ENCODE results near the gene ZNF385D. TPM values are rescaled to one million over a fixed set of nuclear protein-coding genes. Genes with fewer than 3 reads are reported as not detected.

ZNF385D gene
- total and polyA plus RNA-seq, 2 experiments from 2014 or later, result 2.7 to 12.3 TPM

GRCh38 chr3:21417991-21418390, 333.0 kb downstream of the ZNF385D start (continued):
- no peak for TF ChIP-seq ETS1 (IDR thresholded peaks at IDR 0.05)
- no peak for TF ChIP-seq REST (IDR thresholded peaks at IDR 0.05; ENCODE audit: unreplicated experiment)
- no peak for TF ChIP-seq JUNB (IDR thresholded peaks at IDR 0.05; ENCODE audit: unreplicated experiment)
- TF ChIP-seq ZNF114 (CRISPR knock-in tag; IDR thresholded peaks at IDR 0.05), result no peak

GRCh38 chr3:21414506-21414905, 336.5 kb downstream of the ZNF385D start:
- no peaks in the 10 kb centered on the region for H3K27me3 Mint-ChIP-seq (ENCODE audit: insufficient read depth, low read depth, poor library complexity)
- H3K27ac Mint-ChIP-seq, result no peak overlapping the region
- no peak for TF ChIP-seq CTCF (conservative IDR thresholded peaks at IDR 0.05; ENCODE audit: low read depth in 2 of 2)
- TF ChIP-seq ZNF331 (CRISPR knock-in tag; IDR thresholded peaks at IDR 0.05; ENCODE audit: low read depth), result no peak
- TF ChIP-seq CREB1 (CRISPR knock-in tag; IDR thresholded peaks at IDR 0.05; ENCODE audit: low read depth), result no peak
- TF ChIP-seq EZH2 (IDR thresholded peaks at IDR 0.05; ENCODE audit: low read depth, unreplicated experiment), result no peak
- no peak for TF ChIP-seq ZNF114 (CRISPR knock-in tag; IDR thresholded peaks at IDR 0.05)
- no peak for TF ChIP-seq NANOG (IDR thresholded peaks at IDR 0.05; ENCODE audit: borderline replicate concordance)
- TF ChIP-seq ETS1 (IDR thresholded peaks at IDR 0.05), result no peak
- TF ChIP-seq POLR2AphosphoS5 (IDR thresholded peaks at IDR 0.05; ENCODE audit: low read depth), result no peak
- TF ChIP-seq ZNF462 (CRISPR knock-in tag; IDR thresholded peaks at IDR 0.05), result no peak
- TF ChIP-seq JUNB (IDR thresholded peaks at IDR 0.05; ENCODE audit: unreplicated experiment), result no peak
- no peak for TF ChIP-seq STAT1 (IDR thresholded peaks at IDR 0.05; ENCODE audit: unreplicated experiment)

More at GRCh38 chr3:21414506-21414905, 336.5 kb downstream of the ZNF385D start:
- H3K4me3 ChIP-seq, result no peak overlapping the region
- no peak overlapping the region for H2AFZ ChIP-seq
- no peaks in the 10 kb centered on the region for H3K27me3 ChIP-seq (ENCODE audit: insufficient read depth)
- ATAC-seq (no peak), DNase-seq (ENCODE audit: low spot score) (no peak)
- H4K20me1 ChIP-seq (replicated peaks; ENCODE audit: insufficient read depth), result no peaks in the 10 kb centered on the region
- Mint-ChIP-seq H3K9me3 (no peaks in the 10 kb centered on the region), H3K4me1 (no peaks in the 10 kb centered on the region), H3K4me3 (no peak overlapping the region), H3K36me3 (ENCODE audit: low read depth) (no peaks in the 10 kb centered on the region)
- no peaks in the 10 kb centered on the region for H3F3A ChIP-seq (replicated peaks; ENCODE audit: low read depth)
- no peaks in the 10 kb centered on the region for H3K79me2 ChIP-seq (replicated peaks; ENCODE audit: insufficient read depth)
- no peak overlapping the region for H3K4me2 ChIP-seq
- no peaks in the 10 kb centered on the region for H3K36me3 ChIP-seq (ENCODE audit: insufficient read depth)
- H3K27ac ChIP-seq (ENCODE audit: low read depth), result no peak overlapping the region
- no peaks in the 10 kb centered on the region for H3K4me1 ChIP-seq (ENCODE audit: insufficient read depth)
- H3K9me2 ChIP-seq (ENCODE audit: insufficient read depth), result no peaks in the 10 kb centered on the region

Data from GM23338 (cell line).